MM.1S (cell line): ENCODE measurements around the gene MYBL2.

Experiments
- DNase-seq: peaks from one replicate; pipeline ENCODE4 v3.0.0-alpha.2; 2015
- H2AFZ ChIP-seq: fragments of 300-600 bp; sonication (generic); 2 replicates; pipeline ENCODE4 v1.6.0; 2016; ENCODE audit warnings: antibody characterized with exemption, low read length
- H3F3A ChIP-seq: fragments of 300-600 bp; sonication (generic); 2 replicates; pipeline ENCODE4 v1.6.1; 2016; ENCODE audit warnings: mild to moderate bottlenecking, antibody characterized with exemption, low read length, moderate library complexity, mixed read lengths; ENCODE audit not compliant: insufficient read depth
- H3K27ac ChIP-seq: fragments of 300-600 bp; sonication (generic); 2 replicates; pipeline ENCODE4 v1.5.1; 2016; ENCODE audit warnings: mild to moderate bottlenecking, low read length
- H3K27me3 ChIP-seq: fragments of 300-600 bp; sonication (generic); replicated peaks from 2 replicates; pipeline ENCODE4 v1.6.0; 2016; ENCODE audit warnings: low read length; ENCODE audit not compliant: insufficient read depth
- H3K36me3 ChIP-seq: fragments of 300-600 bp; sonication (generic); replicated peaks from 2 replicates; pipeline ENCODE4 v1.6.1; 2016; ENCODE audit warnings: mild to moderate bottlenecking, low read length, mixed read lengths; ENCODE audit not compliant: insufficient read depth
- H3K4me1 ChIP-seq: fragments of 300-600 bp; sonication (generic); 2 replicates; pipeline ENCODE4 v1.6.1; 2016; ENCODE audit warnings: low read length, mixed read lengths
- H3K4me2 ChIP-seq: fragments of 300-600 bp; sonication (generic); 2 replicates; pipeline ENCODE4 v1.6.0; 2016; ENCODE audit warnings: low read depth, low read length
- H3K4me3 ChIP-seq: fragments of 300-600 bp; sonication (generic); 2 replicates; pipeline ENCODE4 v1.5.1; 2016; ENCODE audit warnings: low read length, mixed read lengths
- H3K79me2 ChIP-seq: fragments of 300-600 bp; sonication (generic); 2 replicates; pipeline ENCODE4 v1.6.1; 2016; ENCODE audit warnings: mixed run types, low read length, mixed read lengths
- H3K9ac ChIP-seq: fragments of 300-600 bp; sonication (generic); 2 replicates; pipeline ENCODE4 v1.6.1; 2016; ENCODE audit warnings: low read length, mixed read lengths
- H3K9me2 ChIP-seq: fragments of 300-600 bp; sonication (generic); replicated peaks from 2 replicates; pipeline ENCODE4 v1.6.1; 2016; ENCODE audit warnings: mild to moderate bottlenecking, low read length, mixed read lengths; ENCODE audit not compliant: insufficient read depth
- H3K9me3 ChIP-seq: fragments of 300-600 bp; sonication (generic); replicated peaks from 2 replicates; pipeline ENCODE4 v1.6.1; 2016; ENCODE audit warnings: mild to moderate bottlenecking, low read length, mixed read lengths; ENCODE audit not compliant: insufficient read depth
- H4K20me1 ChIP-seq: fragments of 300-600 bp; sonication (generic); 2 replicates; pipeline ENCODE4 v1.6.1; 2016; ENCODE audit warnings: mild to moderate bottlenecking, low read length, moderate library complexity, mixed read lengths; ENCODE audit not compliant: insufficient read depth
- EZH2 ChIP-seq: fragments of 300-600 bp; sonication (generic); optimal IDR thresholded peaks from 2 replicates; pipeline ENCODE3; 2017; ENCODE audit warnings: low read depth, mild to moderate bottlenecking, antibody characterized with exemption, low read length, mixed read lengths
- EZH2phosphoT487 ChIP-seq: fragments of 300-600 bp; sonication (generic); IDR thresholded peaks from 2 replicates; pipeline ENCODE4 v1.6.1; 2018; ENCODE audit warnings: antibody characterized with exemption, low read length
- TF ChIP-seq, protein P1 (sequence below): fragments of 300-600 bp; sonication (generic); IDR thresholded peaks from 2 replicates; pipeline ENCODE4 v1.5.1; 2016; ENCODE audit warnings: antibody characterized with exemption, low read length, mixed read lengths

The MYBL2 gene

GRCh38 chr20:43715511-43715910 lies 48.6 kb downstream of the MYBL2 start:
- Histone ChIP-seq H3K27ac (no peak overlapping the region), H3K79me2 (no peaks in the 10 kb centered on the region), H3K36me3 (0 out of 2 replicates have a peak, but pooled peaks cover under 1% of the 10 kb centered on the region), H4K20me1 (no peaks in the 10 kb centered on the region), H3K9me2 (no peaks in the 10 kb centered on the region), H3K4me2 (no peak overlapping the region), H3K4me3 (no peak overlapping the region), H2AFZ (no peak overlapping the region), H3K9ac (no peak overlapping the region), H3F3A (no peaks in the 10 kb centered on the region; the same call in 1 of the 2 replicates), H3K9me3 (no peaks in the 10 kb centered on the region), H3K27me3 (no peaks in the 10 kb centered on the region), H3K4me1 (no peaks in the 10 kb centered on the region)
- DNase-seq = no peak
- TF ChIP-seq EZH2 (no peak), EZH2phosphoT487 (no peak)
- TF ChIP-seq, protein P1, sequence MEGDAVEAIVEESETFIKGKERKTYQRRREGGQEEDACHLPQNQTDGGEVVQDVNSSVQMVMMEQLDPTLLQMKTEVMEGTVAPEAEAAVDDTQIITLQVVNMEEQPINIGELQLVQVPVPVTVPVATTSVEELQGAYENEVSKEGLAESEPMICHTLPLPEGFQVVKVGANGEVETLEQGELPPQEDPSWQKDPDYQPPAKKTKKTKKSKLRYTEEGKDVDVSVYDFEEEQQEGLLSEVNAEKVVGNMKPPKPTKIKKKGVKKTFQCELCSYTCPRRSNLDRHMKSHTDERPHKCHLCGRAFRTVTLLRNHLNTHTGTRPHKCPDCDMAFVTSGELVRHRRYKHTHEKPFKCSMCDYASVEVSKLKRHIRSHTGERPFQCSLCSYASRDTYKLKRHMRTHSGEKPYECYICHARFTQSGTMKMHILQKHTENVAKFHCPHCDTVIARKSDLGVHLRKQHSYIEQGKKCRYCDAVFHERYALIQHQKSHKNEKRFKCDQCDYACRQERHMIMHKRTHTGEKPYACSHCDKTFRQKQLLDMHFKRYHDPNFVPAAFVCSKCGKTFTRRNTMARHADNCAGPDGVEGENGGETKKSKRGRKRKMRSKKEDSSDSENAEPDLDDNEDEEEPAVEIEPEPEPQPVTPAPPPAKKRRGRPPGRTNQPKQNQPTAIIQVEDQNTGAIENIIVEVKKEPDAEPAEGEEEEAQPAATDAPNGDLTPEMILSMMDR = no peak

- no peaks in the 10 kb centered on the region for H3K4me1 ChIP-seq
- no peaks in the 10 kb centered on the region for H3K79me2 ChIP-seq
- H2AFZ ChIP-seq = no peak overlapping the region
- no peak for DNase-seq
- no peak overlapping the region for H3K9ac ChIP-seq
- no peak overlapping the region for H3K27ac ChIP-seq
- no peaks in the 10 kb centered on the region for H3K27me3 ChIP-seq
- H3K4me2 ChIP-seq = no peak overlapping the region
- TF ChIP-seq EZH2 = no peak
- H3K9me3 ChIP-seq = no peaks in the 10 kb centered on the region
- H3K4me3 ChIP-seq = no peak overlapping the region
- H3F3A ChIP-seq = no peaks in the 10 kb centered on the region; the same call in 1 of the 2 replicates
- no peaks in the 10 kb centered on the region for H3K36me3 ChIP-seq
- no peaks in the 10 kb centered on the region for H4K20me1 ChIP-seq
- no peaks in the 10 kb centered on the region for H3K9me2 ChIP-seq
Measured at GRCh38 chr20:43716123-43716522, 49.2 kb downstream of the MYBL2 start.

GRCh38 chr20:43716757-43717615 lies 50.1 kb downstream of the MYBL2 start:
- Histone ChIP-seq H3K27me3 (no peaks in the 10 kb centered on the region), H4K20me1 (no peaks in the 10 kb centered on the region), H3K9me3 (no peaks in the 10 kb centered on the region), H3K4me2 (no peak overlapping the region), H2AFZ (no peak overlapping the region), H3K79me2 (no peaks in the 10 kb centered on the region), H3F3A (no peaks in the 10 kb centered on the region; the same call in 1 of the 2 replicates), H3K27ac (no peak overlapping the region), H3K9ac (no peak overlapping the region), H3K4me1 (no peaks in the 10 kb centered on the region), H3K9me2 (no peaks in the 10 kb centered on the region), H3K36me3 (no peaks in the 10 kb centered on the region), H3K4me3 (no peak overlapping the region)
- no peak for DNase-seq
- TF ChIP-seq EZH2 (no peak), EZH2phosphoT487 (no peak)
- TF ChIP-seq, protein P1 = no peak

DNA sequence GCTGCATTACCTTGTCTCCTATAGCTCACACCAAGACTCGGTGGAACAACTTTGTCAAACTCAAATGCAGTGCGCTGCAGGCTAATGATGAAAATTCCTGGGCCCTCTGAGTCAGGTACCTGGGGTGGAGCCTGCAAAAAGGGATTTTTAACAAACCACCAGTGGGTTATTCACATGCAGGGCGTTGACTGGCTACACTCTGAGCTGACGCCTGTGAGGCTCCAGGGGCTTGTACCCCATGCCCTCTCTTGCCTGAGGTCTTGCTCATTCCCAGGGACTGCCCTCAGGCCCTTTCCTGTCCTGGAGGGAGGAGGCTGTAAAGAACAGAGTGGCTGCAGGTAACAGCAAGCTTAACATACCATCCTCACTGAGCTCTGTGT lies 50.7 kb downstream of the MYBL2 start:
- no peak for TF ChIP-seq EZH2
- TF ChIP-seq, protein P1 = no peak
- TF ChIP-seq EZH2phosphoT487 = no peak
- DNase-seq = no peak
- Histone ChIP-seq H3K9me3 (no peaks in the 10 kb centered on the region), H3K4me1 (no peaks in the 10 kb centered on the region), H3K9me2 (no peaks in the 10 kb centered on the region), H3F3A (no peaks in the 10 kb centered on the region; the same call in 1 of the 2 replicates), H2AFZ (no peak overlapping the region), H3K4me3 (no peak overlapping the region), H3K9ac (no peak overlapping the region), H4K20me1 (no peaks in the 10 kb centered on the region), H3K27ac (no peak overlapping the region), H3K4me2 (no peak overlapping the region), H3K36me3 (no peaks in the 10 kb centered on the region), H3K79me2 (no peaks in the 10 kb centered on the region), H3K27me3 (no peaks in the 10 kb centered on the region)
